ENCODE measurements around the gene MACIR.
"Not testable (repeated sequence)": the region's sequence is repeated elsewhere in the genome, so short reads cannot be mapped to it uniquely, and the experiment has no call there.

MACIR gene

GRCh38 chr5:103218164-103218563, 40.4 kb upstream of the MACIR start:
- no peak for TF ChIP-seq CTCF (IDR thresholded peaks at IDR 0.05; ENCODE audit: extremely low read depth, missing control alignments)
- no peak for DNase-seq (ENCODE audit: low spot score)

GRCh38 chr5:103219074-103219473, 39.5 kb upstream of the MACIR start:
- not testable (repeated sequence) for DNase-seq (ENCODE audit: low spot score)

GRCh38 chr5:103223031-103223955, 35.3 kb upstream of the MACIR start:
- DNase-seq (ENCODE audit: low spot score) = no peak
- no peak for TF ChIP-seq CTCF (IDR thresholded peaks at IDR 0.05; ENCODE audit: extremely low read depth, missing control alignments)

- DNase-seq (ENCODE audit: low spot score) = peak; percentile 21
- peak; percentile 51 for TF ChIP-seq CTCF (IDR thresholded peaks at IDR 0.05; ENCODE audit: extremely low read depth, missing control alignments)
Measured at GRCh38 chr5:103224118-103224893, 34.3 kb upstream of the MACIR start.

GRCh38 chr5:103224894-103225246, 33.7 kb upstream of the MACIR start:
- TF ChIP-seq CTCF (IDR thresholded peaks at IDR 0.05; ENCODE audit: extremely low read depth, missing control alignments) = no peak
- no peak for DNase-seq (ENCODE audit: low spot score)

GRCh38 chr5:103228061-103228460, 30.5 kb upstream of the MACIR start:
- no peak for DNase-seq (ENCODE audit: low spot score)
- TF ChIP-seq CTCF (IDR thresholded peaks at IDR 0.05; ENCODE audit: extremely low read depth, missing control alignments) = no peak

- no peak for DNase-seq (ENCODE audit: low spot score)
- TF ChIP-seq CTCF (IDR thresholded peaks at IDR 0.05; ENCODE audit: extremely low read depth, missing control alignments) = no peak
Measured at GRCh38 chr5:103228588-103228987, 30.0 kb upstream of the MACIR start.
